SK-N-SH treated with all-trans-retinoic acid at 6 μM for 48 hours (cell line): ENCODE data around the gene ATAD3C.
"Not testable (repeated sequence)": the region's sequence is repeated elsewhere in the genome, so short reads cannot be mapped to it uniquely, and the experiment has no call there.

ENCODE experiments used
- ARNTL ChIP-seq: fragments of 450-650 bp; formaldehyde crosslinking; IDR thresholded peaks from 2 replicates; pipeline ENCODE4 v1.5.0; 2020; ENCODE audit warnings: low read depth, mild to moderate bottlenecking, moderate library complexity, borderline replicate concordance
- BACH2 ChIP-seq: fragments of 250-450 bp; sonication (Bioruptor Pico); IDR thresholded peaks from 2 replicates; pipeline ENCODE4 v1.9.0; 2021; ENCODE audit warnings: mild to moderate bottlenecking, borderline replicate concordance
- OSR1 ChIP-seq: fragments of 250-450 bp; sonication (Bioruptor Pico); IDR thresholded peaks from 2 replicates; pipeline ENCODE4 v1.8.0; 2022; ENCODE audit warnings: moderate library complexity, mild to moderate bottlenecking, inconsistent platforms
- PPARA ChIP-seq: fragments of 250-450 bp; sonication (Bioruptor Pico); IDR thresholded peaks from 2 replicates; pipeline ENCODE4 v1.5.0; 2020; ENCODE audit warnings: mild to moderate bottlenecking, borderline replicate concordance
- RARB ChIP-seq: fragments of 250-450 bp; sonication (Bioruptor Pico); IDR thresholded peaks from 2 replicates; pipeline ENCODE4 v1.8.0; 2021; ENCODE audit warnings: mild to moderate bottlenecking, moderate library complexity
- SNAI2 ChIP-seq: fragments of 250-450 bp; sonication (Bioruptor Pico); IDR thresholded peaks from 2 replicates; pipeline ENCODE4 v1.5.0; 2020; ENCODE audit warnings: mild to moderate bottlenecking, moderate library complexity
- ZC3H10 ChIP-seq: fragments of 250-450 bp; sonication (Bioruptor Pico); IDR thresholded peaks from 2 replicates; pipeline ENCODE4 v1.5.1; 2021; ENCODE audit warnings: mild to moderate bottlenecking, moderate library complexity
- ZFP30 ChIP-seq: fragments of 450-650 bp; formaldehyde crosslinking; IDR thresholded peaks from 2 replicates; pipeline ENCODE4 v1.5.0; 2022; ENCODE audit warnings: mild to moderate bottlenecking, moderate library complexity
- ZNF70 ChIP-seq: fragments of 450-650 bp; formaldehyde crosslinking; IDR thresholded peaks from 2 replicates; pipeline ENCODE4 v1.5.0; 2020; ENCODE audit warnings: mild to moderate bottlenecking, moderate library complexity
- ZNF8 ChIP-seq: fragments of 450-650 bp; formaldehyde crosslinking; IDR thresholded peaks from 2 replicates; pipeline ENCODE4 v1.5.0; 2020; ENCODE audit warnings: mild to moderate bottlenecking, moderate library complexity
- TF ChIP-seq, protein P1 (sequence below): fragments of 250-450 bp; sonication (Bioruptor Pico); IDR thresholded peaks from 2 replicates; pipeline ENCODE4 v1.8.0; 2020; ENCODE audit warnings: mild to moderate bottlenecking, moderate library complexity, borderline replicate concordance

GRCh38 chr1:1504777-1505365 lies 55.4 kb downstream of the ATAD3C start:
- not testable (repeated sequence) for TF ChIP-seq ZNF8 (CRISPR knock-in tag); ZNF70; ARNTL; ZFP30; RARB (CRISPR knock-in tag); BACH2 (CRISPR knock-in tag); ZC3H10 (CRISPR knock-in tag); OSR1; SNAI2 (CRISPR knock-in tag); PPARA (CRISPR knock-in tag)
- TF ChIP-seq, protein P1, sequence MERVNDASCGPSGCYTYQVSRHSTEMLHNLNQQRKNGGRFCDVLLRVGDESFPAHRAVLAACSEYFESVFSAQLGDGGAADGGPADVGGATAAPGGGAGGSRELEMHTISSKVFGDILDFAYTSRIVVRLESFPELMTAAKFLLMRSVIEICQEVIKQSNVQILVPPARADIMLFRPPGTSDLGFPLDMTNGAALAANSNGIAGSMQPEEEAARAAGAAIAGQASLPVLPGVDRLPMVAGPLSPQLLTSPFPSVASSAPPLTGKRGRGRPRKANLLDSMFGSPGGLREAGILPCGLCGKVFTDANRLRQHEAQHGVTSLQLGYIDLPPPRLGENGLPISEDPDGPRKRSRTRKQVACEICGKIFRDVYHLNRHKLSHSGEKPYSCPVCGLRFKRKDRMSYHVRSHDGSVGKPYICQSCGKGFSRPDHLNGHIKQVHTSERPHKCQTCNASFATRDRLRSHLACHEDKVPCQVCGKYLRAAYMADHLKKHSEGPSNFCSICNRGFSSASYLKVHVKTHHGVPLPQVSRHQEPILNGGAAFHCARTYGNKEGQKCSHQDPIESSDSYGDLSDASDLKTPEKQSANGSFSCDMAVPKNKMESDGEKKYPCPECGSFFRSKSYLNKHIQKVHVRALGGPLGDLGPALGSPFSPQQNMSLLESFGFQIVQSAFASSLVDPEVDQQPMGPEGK (CRISPR knock-in tag): not testable (repeated sequence)
